Esophagus muscularis mucosa (tissue), 4 donors: ENCODE data around the gene OGFR. TPM values are rescaled to one million over a fixed set of nuclear protein-coding genes. Genes with fewer than 3 reads are reported as not detected.

Source experiments
- DNase-seq: peaks from one replicate; pipeline ENCODE4 v3.0.0-alpha.2; 2017; ENCODE audit errors: extremely low spot score
- H3K27ac ChIP-seq, 4 donors: fragments of 200-600 bp; sonication (generic); replicated peaks in 1 of 4; 1 replicate in 3 of 4; 2 replicates in 1 of 4; pipeline ENCODE4 v1.5.1; 2016 to 2019; ENCODE audit warnings: mild to moderate bottlenecking in 1 of 4
- H3K27me3 ChIP-seq, 4 donors: fragments of 200-600 bp; sonication (generic); one replicate each; pipeline versions ENCODE4 v1.5.1 to v1.6.0; 2016 to 2019
- H3K36me3 ChIP-seq, 4 donors: fragments of 200-600 bp; sonication (generic); one replicate each; pipeline ENCODE4 v1.5.1; 2016 to 2019
- H3K4me1 ChIP-seq, 4 donors: fragments of 200-600 bp; sonication (generic); one replicate each; pipeline ENCODE4 v1.5.1; 2016 to 2019
- H3K4me3 ChIP-seq, 4 donors: fragments of 200-600 bp; sonication (generic); 1 replicate in 2 of 4; 2 replicates in 2 of 4; pipeline ENCODE4 v1.5.1; 2016 to 2019; ENCODE audit warnings: mild to moderate bottlenecking in 4 of 4, moderate library complexity in 1 of 4
- H3K9me3 ChIP-seq, 4 donors: fragments of 200-600 bp; sonication (generic); 1 replicate in 3 of 4; 2 replicates in 1 of 4; pipeline ENCODE4 v1.5.1; 2016 to 2019
- CTCF ChIP-seq, 3 experiments: fragments of 200-600 bp in 2 of 3; fragments of 450-650 bp in 1 of 3; sonication (generic) in 2 of 3; IDR thresholded peaks; one replicate each; pipeline ENCODE4 v1.5.1; 2017 to 2019; ENCODE audit warnings: antibody characterized with exemption in 3 of 3, mild to moderate bottlenecking in 2 of 3, moderate library complexity in 1 of 3
- EP300 ChIP-seq: sonication (generic); formaldehyde crosslinking; IDR thresholded peaks from one replicate; pipeline ENCODE4 v1.6.1; 2017; ENCODE audit warnings: antibody characterized with exemption
- POLR2A ChIP-seq: fragments of 450-650 bp; IDR thresholded peaks from one replicate; pipeline ENCODE4 v1.6.1; 2017; ENCODE audit warnings: antibody characterized with exemption, moderate library complexity, mild to moderate bottlenecking, low read depth
- POLR2AphosphoS5 ChIP-seq, 2 donors: sonication (generic); formaldehyde crosslinking; IDR thresholded peaks; one replicate each; pipeline ENCODE4 v1.6.1; 2017; ENCODE audit warnings: antibody characterized with exemption in 2 of 2
- WGBS: methylation state at CpG from one replicate; pipeline ENCODE4 v1.1.5; 2018; 5-methylcytosine and 5-hydroxymethylcytosine counted together
- intact Hi-C: fragments of 100-400 bp; cut with DNase I; formaldehyde crosslinking; loops from one replicate; pipeline ENCODE4 v1.15.1; 2023
- total RNA-seq, 4 donors: library from RNA; depleted of rRNA; stranded (reverse); fragments of >200 nt; gene quantifications; one replicate each; pipeline versions ENCODE4 v1.1.0 to v1.2.1, GENCODE V29; 2016

The OGFR gene
- total RNA-seq, 4 donors from 2014 or later, result 46.1 to 84.5 (median 62.7) TPM

- Histone ChIP-seq H3K27me3 (peaks cover 0 to 65% (median 0%) of the 10 kb centered on the region in 4 donors), H3K4me1 (peaks cover 2 to 26% (median 23%) of the 10 kb centered on the region in 4 donors), H3K36me3 (no peaks in the 10 kb centered on the region), H3K27ac (no peak overlapping the region), H3K9me3 (no peaks in the 10 kb centered on the region), H3K4me3 (no peak overlapping the region)
- 71% methylated on average over 2 of the region's 21 CpGs for WGBS
- intact Hi-C loops, result no loop called here
- DNase-seq, result no peak
- no peak for TF ChIP-seq CTCF (IDR thresholded peaks at IDR 0.05)
- TF ChIP-seq EP300, result no peak
- no peak for TF ChIP-seq POLR2AphosphoS5 (IDR thresholded peaks at IDR 0.05)
Observed at GRCh38 chr20:62768551-62769287, 35.9 kb upstream of the OGFR start.

- H3K4me3 ChIP-seq, result no peak overlapping the region
- peaks cover 0 to 58% (median 0%) of the 10 kb centered on the region in 4 donors for H3K27me3 ChIP-seq
- no peaks in the 10 kb centered on the region for H3K36me3 ChIP-seq
- H3K4me1 ChIP-seq, result peaks cover 2 to 30% (median 24%) of the 10 kb centered on the region in 4 donors
- 95% methylated on average over 10 of the region's 16 CpGs for WGBS
- no peak for TF ChIP-seq POLR2A
- TF ChIP-seq EP300, result no peak
- no peak for TF ChIP-seq POLR2AphosphoS5 (IDR thresholded peaks at IDR 0.05)
- TF ChIP-seq CTCF (IDR thresholded peaks at IDR 0.05), result no peak
- intact Hi-C loops, result no loop called here
- no peak overlapping the region for H3K27ac ChIP-seq
- DNase-seq, result no peak
- H3K9me3 ChIP-seq, result no peaks in the 10 kb centered on the region
Observed at GRCh38 chr20:62769346-62770071, 35.1 kb upstream of the OGFR start.

GRCh38 chr20:62770111-62770910, 34.3 kb upstream of the OGFR start:
- no peak overlapping the region for H3K4me3 ChIP-seq
- intact Hi-C loops, result no loop called here
- DNase-seq, result no peak
- H3K9me3 ChIP-seq, result no peaks in the 10 kb centered on the region
- peaks cover 2 to 30% (median 24%) of the 10 kb centered on the region in 4 donors for H3K4me1 ChIP-seq
- TF ChIP-seq POLR2A (no peak), POLR2AphosphoS5 (IDR thresholded peaks at IDR 0.05) (no peak), EP300 (no peak), CTCF (IDR thresholded peaks at IDR 0.05) (no peak)
- no peak overlapping the region for H3K27ac ChIP-seq
- peaks cover 0 to 57% (median 0%) of the 10 kb centered on the region in 4 donors for H3K27me3 ChIP-seq
- WGBS, result 94% methylated on average over 20 of the region's 20 CpGs
- H3K36me3 ChIP-seq, result no peaks in the 10 kb centered on the region

GRCh38 chr20:62770916-62771315, 33.7 kb upstream of the OGFR start:
- TF ChIP-seq POLR2A (no peak), CTCF (IDR thresholded peaks at IDR 0.05) (no peak), POLR2AphosphoS5 (IDR thresholded peaks at IDR 0.05) (no peak), EP300 (no peak)
- Histone ChIP-seq H3K27ac (no peak overlapping the region), H3K4me1 (peaks cover 2 to 30% (median 24%) of the 10 kb centered on the region in 4 donors), H3K27me3 (peaks cover 0 to 57% (median 0%) of the 10 kb centered on the region in 4 donors), H3K4me3 (no peak overlapping the region), H3K9me3 (no peaks in the 10 kb centered on the region), H3K36me3 (no peaks in the 10 kb centered on the region)
- DNase-seq, result no peak
- WGBS, result 85% methylated on average over 10 of the region's 14 CpGs
- intact Hi-C loops, result no loop called here
